SK-N-SH (cell line): ENCODE results near the gene DNAJB4. TPM values are rescaled to one million over a fixed set of nuclear protein-coding genes. Genes with fewer than 3 reads are reported as not detected.

Experiments
- CTCF ChIA-PET: fragments of 300-600, 350-600 bp; formaldehyde crosslinking; extraction: SDS; loops from one replicate; lab custom pipeline; 2021; lab: Yijun Ruan, JAX
- POLR2A ChIA-PET: fragments of 350-600 bp; sonication (Branson Sonifier 250); formaldehyde crosslinking; extraction: SDS; loops from one replicate; lab custom pipeline; 2020; ENCODE audit warnings: antibody characterized with exemption, inconsistent platforms; lab: Yijun Ruan, JAX
- DNase-seq: peaks from one replicate; pipeline ENCODE4 v3.0.0; 2012
- H2AFZ ChIP-seq: fragments of 200-600 bp; sonication (generic); 2 replicates; pipeline ENCODE4 v1.8.1; 2016; ENCODE audit warnings: antibody characterized with exemption, mild to moderate bottlenecking, low read depth
- H3F3A ChIP-seq: fragments of 200-600 bp; sonication (generic); replicated peaks from 2 replicates; pipeline ENCODE3; 2016; ENCODE audit warnings: antibody characterized with exemption, mild to moderate bottlenecking; ENCODE audit not compliant: insufficient read depth
- H3K27ac ChIP-seq, 2 experiments: fragments of 200-500 bp in 1 of 2; fragments of 200-600 bp in 1 of 2; sonication (Bioruptor generic) in 1 of 2; sonication (generic), shearing (Covaris generic) in 1 of 2; 2 replicates each; pipeline versions ENCODE4 v1.5.1 to v1.6.1; 2014 to 2016; ENCODE audit warnings: low read depth in 2 of 2, inconsistent platforms in 1 of 2, low read length in 1 of 2, mild to moderate bottlenecking in 1 of 2, mixed read lengths in 1 of 2
- H3K27me3 ChIP-seq: fragments of 200-600 bp; sonication (generic), shearing (Covaris generic); 2 replicates; pipeline ENCODE4 v1.6.1; 2016; ENCODE audit warnings: mixed run types; ENCODE audit not compliant: insufficient read depth
- H3K36me3 ChIP-seq, 2 experiments: fragments of 200-500 bp in 1 of 2; fragments of 200-600 bp in 1 of 2; sonication (Bioruptor generic) in 1 of 2; sonication (generic) in 1 of 2; replicated peaks in 1 of 2; 2 replicates each; pipeline versions ENCODE3 to v1.5.1; 2014 to 2016; ENCODE audit warnings: low read length in 1 of 2, mild to moderate bottlenecking in 1 of 2; ENCODE audit not compliant: insufficient read depth in 2 of 2, control insufficient read depth in 1 of 2
- H3K4me1 ChIP-seq, 2 experiments: fragments of 200-500 bp in 1 of 2; fragments of 200-600 bp in 1 of 2; sonication (Bioruptor generic) in 1 of 2; sonication (generic), shearing (Covaris generic) in 1 of 2; 2 replicates each; pipeline versions ENCODE4 v1.5.1 to v1.6.1; 2014 to 2016; ENCODE audit warnings: low read depth in 1 of 2, low read length in 1 of 2, mixed run types in 1 of 2; ENCODE audit not compliant: insufficient read depth in 2 of 2, control insufficient read depth in 1 of 2
- H3K4me2 ChIP-seq: fragments of 200-600 bp; sonication (generic), shearing (Covaris generic); 2 replicates; pipeline ENCODE4 v1.6.1; 2017; ENCODE audit warnings: mixed run types
- H3K4me3 ChIP-seq, 2 experiments: fragments of 200-500 bp in 1 of 2; fragments of 200-600 bp in 1 of 2; sonication (Bioruptor generic) in 1 of 2; sonication (generic), shearing (Covaris generic) in 1 of 2; 2 replicates each; pipeline versions ENCODE4 v1.5.1 to v1.8.1; 2014 to 2016; ENCODE audit warnings: low read depth in 2 of 2, inconsistent platforms in 1 of 2, low read length in 1 of 2, mild to moderate bottlenecking in 1 of 2, mixed read lengths in 1 of 2, moderate library complexity in 1 of 2
- H3K79me2 ChIP-seq: fragments of 200-600 bp; sonication (generic); 2 replicates; pipeline ENCODE4 v1.8.1; 2017; ENCODE audit warnings: mild to moderate bottlenecking; ENCODE audit not compliant: insufficient read depth
- H3K9ac ChIP-seq: fragments of 200-600 bp; sonication (generic); 2 replicates; pipeline ENCODE4 v1.6.1; 2017; ENCODE audit warnings: mixed run types
- H3K9me2 ChIP-seq: fragments of 200-600 bp; sonication (generic); 2 replicates; pipeline ENCODE4 v1.6.1; 2017; ENCODE audit warnings: mixed run types
- H3K9me3 ChIP-seq: fragments of 200-600 bp; sonication (generic); 2 replicates; pipeline ENCODE4 v1.6.1; 2017; ENCODE audit warnings: mixed run types, mild to moderate bottlenecking, moderate library complexity
- H4K20me1 ChIP-seq: fragments of 200-600 bp; sonication (generic); 2 replicates; pipeline ENCODE4 v1.6.1; 2017; ENCODE audit warnings: mild to moderate bottlenecking, mixed run types; ENCODE audit not compliant: insufficient read depth
- CHD2 ChIP-seq: fragments of 150-350 bp; IDR thresholded peaks from 2 replicates; pipeline ENCODE4 v1.6.1; 2018; ENCODE audit warnings: low read length; ENCODE audit not compliant: partially characterized antibody
- FOXJ3 ChIP-seq: sonication (generic); formaldehyde crosslinking; IDR thresholded peaks from 2 replicates; pipeline ENCODE4 v1.5.1; 2020; ENCODE audit warnings: mild to moderate bottlenecking, missing genetic modification reagents
- FOXM1 ChIP-seq: IDR thresholded peaks from 2 replicates; pipeline ENCODE4 v1.4.0; 2012; ENCODE audit warnings: low read depth, mild to moderate bottlenecking
- NFIC ChIP-seq: IDR thresholded peaks from 2 replicates; pipeline ENCODE4 v1.4.0; 2012; ENCODE audit warnings: borderline replicate concordance
- NRF1 ChIP-seq: IDR thresholded peaks from 2 replicates; pipeline ENCODE4 v1.6.1; 2012; ENCODE audit warnings: low read depth, mild to moderate bottlenecking, low read length
- RAD21 ChIP-seq: IDR thresholded peaks from 2 replicates; pipeline ENCODE4 v1.6.1; 2012; ENCODE audit warnings: mild to moderate bottlenecking, low read length
- REST ChIP-seq: IDR thresholded peaks from 2 replicates; pipeline ENCODE4 v1.6.1; 2012; ENCODE audit warnings: mild to moderate bottlenecking, low read depth, low read length, moderate library complexity
- TAF1 ChIP-seq: IDR thresholded peaks from 2 replicates; pipeline ENCODE4 v1.6.1; 2012; ENCODE audit warnings: low read depth, mild to moderate bottlenecking, low read length, moderate library complexity, borderline replicate concordance
- WGBS: methylation state at CpG from one replicate; pipeline ENCODE4 v1.1.6; 2017; ENCODE audit warnings: low lambda C conversion rate; 5-methylcytosine and 5-hydroxymethylcytosine counted together
- polyA plus RNA-seq, 3 experiments: library from polyadenylated mRNA; depleted of rRNA; stranded (reverse); fragments of >200 nt; gene quantifications; 2 replicates each; pipeline ENCODE4 v1.2.3, GENCODE V29; 2012
- TF ChIP-seq, protein P1 (sequence below): fragments of 150-350 bp; IDR thresholded peaks from 2 replicates; pipeline ENCODE4 v1.6.1; 2017; ENCODE audit warnings: antibody characterized with exemption, low read length, low read depth, borderline replicate concordance
- TF ChIP-seq, protein P2 (sequence below): IDR thresholded peaks from 2 replicates; pipeline ENCODE4; 2012

Gene DNAJB4
- polyA plus RNA-seq, 1 of the 3 experiments (the other 2 are of a cell fraction): 13.5 TPM

DNA sequence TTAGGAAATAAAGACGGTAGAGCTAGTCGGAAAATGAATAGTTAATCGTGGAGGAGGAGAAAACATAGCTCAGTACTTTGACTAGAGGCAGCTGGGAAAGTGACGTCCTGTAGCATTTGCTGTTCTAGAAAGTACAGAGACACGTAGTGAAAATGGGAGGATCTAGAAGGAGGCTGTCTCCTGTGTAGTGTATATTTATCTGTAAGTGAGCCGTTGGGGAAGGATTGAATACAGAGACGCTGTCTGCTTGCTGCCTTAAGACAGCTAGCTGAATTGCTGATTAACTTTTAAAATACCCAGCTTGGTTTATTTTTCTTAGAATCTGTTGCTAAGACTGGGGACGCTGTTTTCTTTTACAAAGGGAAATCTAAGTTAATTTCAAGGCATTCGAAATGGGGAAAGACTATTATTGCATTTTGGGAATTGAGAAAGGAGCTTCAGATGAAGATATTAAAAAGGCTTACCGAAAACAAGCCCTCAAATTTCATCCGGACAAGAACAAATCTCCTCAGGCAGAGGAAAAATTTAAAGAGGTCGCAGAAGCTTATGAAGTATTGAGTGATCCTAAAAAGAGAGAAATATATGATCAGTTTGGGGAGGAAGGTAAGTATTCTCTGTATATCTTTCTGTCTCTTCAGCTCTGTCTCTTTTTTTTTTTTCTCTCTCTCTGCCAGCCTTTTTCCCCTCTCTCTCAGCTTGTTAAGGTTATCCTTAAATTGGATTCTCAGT lies at the start of gene DNAJB4 (continued):
- TF ChIP-seq, protein P1, sequence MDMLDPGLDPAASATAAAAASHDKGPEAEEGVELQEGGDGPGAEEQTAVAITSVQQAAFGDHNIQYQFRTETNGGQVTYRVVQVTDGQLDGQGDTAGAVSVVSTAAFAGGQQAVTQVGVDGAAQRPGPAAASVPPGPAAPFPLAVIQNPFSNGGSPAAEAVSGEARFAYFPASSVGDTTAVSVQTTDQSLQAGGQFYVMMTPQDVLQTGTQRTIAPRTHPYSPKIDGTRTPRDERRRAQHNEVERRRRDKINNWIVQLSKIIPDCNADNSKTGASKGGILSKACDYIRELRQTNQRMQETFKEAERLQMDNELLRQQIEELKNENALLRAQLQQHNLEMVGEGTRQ: no peak
- TF ChIP-seq NFIC: no peak
- TF ChIP-seq, all 33 proteins: peak for 8

- Histone ChIP-seq H3K27me3 (no peaks in the 10 kb centered on the region), H3K4me3 (no peak overlapping the region), H4K20me1 (peaks cover 5% of the 10 kb centered on the region), H3K9me3 (no peaks in the 10 kb centered on the region), H3K79me2 (peaks cover 70% of the 10 kb centered on the region), H3K27ac (no peak overlapping the region), H3F3A (peaks cover 43% of the 10 kb centered on the region), H3K4me1 (peaks cover 0 to 6% of the 10 kb centered on the region in 2 experiments; a peak in 2 of 4 replicates), H3K4me2 (no peak overlapping the region), H2AFZ (no peak overlapping the region), H3K36me3 (peaks cover 93 to 98% of the 10 kb centered on the region in 2 experiments), H3K9ac (no peak overlapping the region), H3K9me2 (no peaks in the 10 kb centered on the region)
- CTCF ChIA-PET: interaction anchor here (1.2 kb wide), 1 partner anchor 20 kb away, joined by 3 read pairs; no protein-coding TSS in a partner anchor
- no peak for DNase-seq
- no peak for TF ChIP-seq FOXM1
- TF ChIP-seq TAF1: no peak
- TF ChIP-seq NFIC: no peak
- TF ChIP-seq NRF1: no peak
- TF ChIP-seq FOXJ3 (CRISPR knock-in tag): no peak
- no peak for TF ChIP-seq REST
- TF ChIP-seq RAD21: no peak
- no peak for TF ChIP-seq CHD2
- TF ChIP-seq, protein P2, sequence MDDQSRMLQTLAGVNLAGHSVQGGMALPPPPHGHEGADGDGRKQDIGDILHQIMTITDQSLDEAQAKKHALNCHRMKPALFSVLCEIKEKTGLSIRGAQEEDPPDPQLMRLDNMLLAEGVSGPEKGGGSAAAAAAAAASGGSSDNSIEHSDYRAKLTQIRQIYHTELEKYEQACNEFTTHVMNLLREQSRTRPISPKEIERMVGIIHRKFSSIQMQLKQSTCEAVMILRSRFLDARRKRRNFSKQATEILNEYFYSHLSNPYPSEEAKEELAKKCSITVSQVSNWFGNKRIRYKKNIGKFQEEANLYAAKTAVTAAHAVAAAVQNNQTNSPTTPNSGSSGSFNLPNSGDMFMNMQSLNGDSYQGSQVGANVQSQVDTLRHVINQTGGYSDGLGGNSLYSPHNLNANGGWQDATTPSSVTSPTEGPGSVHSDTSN: no peak
- TF ChIP-seq, protein P1: no peak
- 96% methylated on average over 3 of the region's 3 CpGs for WGBS
- POLR2A ChIA-PET: no interaction called here
Measured at GRCh38 chr1:77955709-77956108, 49.0 kb upstream of the DNAJB4 start.
